CD4-positive, alpha-beta memory T cell (primary cell): ENCODE data around the gene LPCAT2. TPM values are rescaled to one million over a fixed set of nuclear protein-coding genes. Genes with fewer than 3 reads are reported as not detected.

Experiments used
- CTCF ChIA-PET: fragments of 350-600 bp; sonication (Branson Sonifier 250); formaldehyde crosslinking; loops from one replicate; lab custom pipeline; 2021; ENCODE audit warnings: inconsistent platforms; ENCODE audit not compliant: partially characterized antibody; lab: Charles Lee
- POLR2A ChIA-PET: fragments of 350-600 bp; sonication (Branson Sonifier 250); formaldehyde crosslinking; loops from one replicate; lab custom pipeline; 2021; ENCODE audit not compliant: partially characterized antibody; lab: Charles Lee
- DNase-seq, 5 donors: peaks; one replicate each; pipeline versions ENCODE4 v3.0.0 to v3.0.0-alpha.2; 2020 to 2022; ENCODE audit warnings: mixed read lengths in 1 of 5
- H3K27ac ChIP-seq: one replicate; pipeline ENCODE4 v1.7.0; 2013; ENCODE audit warnings: low read depth, low read length
- H3K27me3 ChIP-seq: 2 replicates; pipeline ENCODE4 v1.7.0; 2013; ENCODE audit warnings: mild to moderate bottlenecking, low read length, moderate library complexity; ENCODE audit not compliant: insufficient read depth
- H3K36me3 ChIP-seq: 2 replicates; pipeline ENCODE4 v1.7.0; 2013; ENCODE audit warnings: mild to moderate bottlenecking, low read length, moderate library complexity; ENCODE audit not compliant: insufficient read depth
- H3K4me1 ChIP-seq: 2 replicates; pipeline ENCODE4 v1.7.0; 2013; ENCODE audit warnings: mild to moderate bottlenecking, low read length, moderate library complexity; ENCODE audit not compliant: insufficient read depth
- H3K4me3 ChIP-seq, 2 donors: one replicate each; pipeline ENCODE4 v1.7.0; 2013; ENCODE audit warnings: low read length in 2 of 2, mild to moderate bottlenecking in 1 of 2
- H3K9me3 ChIP-seq, 2 donors: one replicate each; pipeline ENCODE4 v1.7.0; 2013; ENCODE audit warnings: low read length in 2 of 2, control low read depth in 1 of 2; ENCODE audit not compliant: control insufficient read depth in 1 of 2
- H3K27ac Mint-ChIP-seq, 7 donors: one replicate each; pipeline ENCODE4 v1.8.0; 2020 to 2021; ENCODE audit warnings: mixed read lengths in 7 of 7, mild to moderate bottlenecking in 6 of 7, inconsistent platforms in 3 of 7, moderate library complexity in 3 of 7
- H3K27me3 Mint-ChIP-seq, 2 donors: one replicate each; pipeline ENCODE4 v1.8.0; 2020 to 2021; ENCODE audit warnings: mixed read lengths in 2 of 2
- H3K36me3 Mint-ChIP-seq, 2 donors: one replicate each; pipeline ENCODE4 v1.8.0; 2020 to 2021; ENCODE audit warnings: mixed read lengths in 2 of 2, inconsistent platforms in 1 of 2, mild to moderate bottlenecking in 1 of 2
- H3K4me1 Mint-ChIP-seq, 4 donors: one replicate each; pipeline ENCODE4 v1.8.0; 2020 to 2021; ENCODE audit warnings: mixed read lengths in 4 of 4, mild to moderate bottlenecking in 1 of 4
- H3K4me3 Mint-ChIP-seq, 8 donors: one replicate each; pipeline ENCODE4 v1.8.0; 2020 to 2021; ENCODE audit warnings: mixed read lengths in 8 of 8, mild to moderate bottlenecking in 7 of 8, moderate library complexity in 6 of 8, inconsistent platforms in 3 of 8
- H3K9me3 Mint-ChIP-seq, 8 donors: one replicate each; pipeline ENCODE4 v1.8.0; 2020 to 2021; ENCODE audit warnings: mixed read lengths in 8 of 8, mild to moderate bottlenecking in 5 of 8, inconsistent platforms in 3 of 8, moderate library complexity in 1 of 8
- intact Hi-C: fragments of 100-400 bp; cut with micrococcal nuclease; formaldehyde crosslinking; loops from one replicate; pipeline ENCODE4 v1.15.1; 2023
- polyA plus RNA-seq, 2 donors: library from polyadenylated mRNA; unstranded; fragments of 300-500 nt; fragmentation: Illumina TruSeq; gene quantifications; one replicate each; pipeline ENCODE4 v1.2.3, GENCODE V29; 2021
- total RNA-seq, 2 experiments: library from RNA; stranded (reverse); gene quantifications; one replicate each; pipeline ENCODE4 v1.2.3, GENCODE V29; 2021

LPCAT2 gene
- total and polyA plus RNA-seq, 4 experiments from 2014 or later = 0.47 to 0.76 TPM; not detected in 2

GRCh38 chr16:55515111-55515510 lies 6.2 kb downstream of the LPCAT2 start:
- intact Hi-C loops = no loop called here
- peaks cover under 1% of the 10 kb centered on the region for H3K27me3 ChIP-seq
- H3K27ac Mint-ChIP-seq = no peak overlapping the region
- ChIA-PET CTCF (interaction anchor here (1.8 kb wide), 1 partner anchor 50 kb away, joined by 9 read pairs; no protein-coding TSS in a partner anchor), POLR2A (no interaction called here)
- no peaks in the 10 kb centered on the region for H3K4me1 Mint-ChIP-seq
- H3K27me3 Mint-ChIP-seq = peaks cover 12 to 13% of the 10 kb centered on the region in 2 donors
- DNase-seq = no peak
- H3K9me3 Mint-ChIP-seq = peaks cover 0 to 24% (median 19%) of the 10 kb centered on the region in 8 donors
- H3K27ac ChIP-seq = no peak overlapping the region
- H3K4me3 ChIP-seq = no peak overlapping the region
- no peaks in the 10 kb centered on the region for H3K36me3 Mint-ChIP-seq
- no peaks in the 10 kb centered on the region for H3K4me1 ChIP-seq
- H3K9me3 ChIP-seq = no peaks in the 10 kb centered on the region
- no peak overlapping the region for H3K4me3 Mint-ChIP-seq
- H3K36me3 ChIP-seq = no peaks in the 10 kb centered on the region

- Histone ChIP-seq H3K4me3 (no peak overlapping the region), H3K27me3 (no peaks in the 10 kb centered on the region), H3K9me3 (no peaks in the 10 kb centered on the region), H3K4me1 (no peaks in the 10 kb centered on the region), H3K36me3 (no peaks in the 10 kb centered on the region), H3K27ac (no peak overlapping the region)
- intact Hi-C loops = no loop called here
- Mint-ChIP-seq H3K36me3 (no peaks in the 10 kb centered on the region), H3K4me1 (no peaks in the 10 kb centered on the region), H3K27me3 (no peaks in the 10 kb centered on the region), H3K9me3 (peaks cover 0 to 15% (median 9%) of the 10 kb centered on the region in 8 donors), H3K4me3 (no peak overlapping the region), H3K27ac (no peak overlapping the region)
- DNase-seq = no peak
- ChIA-PET POLR2A (no interaction called here), CTCF (no interaction called here)
Measured at GRCh38 chr16:55521792-55522191, 12.9 kb downstream of the LPCAT2 start.

- no peaks in the 10 kb centered on the region for H3K36me3 Mint-ChIP-seq
- H3K4me3 ChIP-seq = no peak overlapping the region
- no peak overlapping the region for H3K27ac ChIP-seq
- intact Hi-C loops = no loop called here
- CTCF ChIA-PET = no interaction called here
- H3K4me1 ChIP-seq = no peaks in the 10 kb centered on the region
- DNase-seq = no peak
- H3K9me3 ChIP-seq = no peaks in the 10 kb centered on the region
- peaks cover 2 to 4% of the 10 kb centered on the region in 2 donors for H3K27me3 Mint-ChIP-seq
- no peaks in the 10 kb centered on the region for H3K27me3 ChIP-seq
- no peaks in the 10 kb centered on the region for H3K36me3 ChIP-seq
- H3K4me1 Mint-ChIP-seq = no peaks in the 10 kb centered on the region
- H3K27ac Mint-ChIP-seq = no peak overlapping the region
- no peak overlapping the region for H3K4me3 Mint-ChIP-seq
- POLR2A ChIA-PET = interaction anchor here (0.6 kb wide), 1 partner anchor 12 kb away, joined by 4 read pairs; no protein-coding TSS in a partner anchor
- H3K9me3 Mint-ChIP-seq = peaks cover 0 to 11% (median 8%) of the 10 kb centered on the region in 8 donors
Measured at GRCh38 chr16:55526441-55526840, 17.6 kb downstream of the LPCAT2 start.

- Mint-ChIP-seq H3K36me3 (no peaks in the 10 kb centered on the region), H3K4me3 (no peak overlapping the region), H3K9me3 (no peaks in the 10 kb centered on the region), H3K27ac (no peak overlapping the region), H3K4me1 (no peaks in the 10 kb centered on the region), H3K27me3 (peaks cover 3 to 4% of the 10 kb centered on the region in 2 donors)
- Histone ChIP-seq H3K36me3 (no peaks in the 10 kb centered on the region), H3K27me3 (no peaks in the 10 kb centered on the region), H3K9me3 (no peaks in the 10 kb centered on the region), H3K4me1 (no peaks in the 10 kb centered on the region), H3K4me3 (no peak overlapping the region), H3K27ac (no peak overlapping the region)
- ChIA-PET POLR2A (no interaction called here), CTCF (interaction anchor here (1.0 to 1.4 kb wide), 3 partner anchors 14 to 314 kb away, joined by 3 to 4 read pairs (median 3); no protein-coding TSS in a partner anchor)
- no peak for DNase-seq
- intact Hi-C loops = no loop called here
Measured at GRCh38 chr16:55527885-55528284, 19.0 kb downstream of the LPCAT2 start.

DNA sequence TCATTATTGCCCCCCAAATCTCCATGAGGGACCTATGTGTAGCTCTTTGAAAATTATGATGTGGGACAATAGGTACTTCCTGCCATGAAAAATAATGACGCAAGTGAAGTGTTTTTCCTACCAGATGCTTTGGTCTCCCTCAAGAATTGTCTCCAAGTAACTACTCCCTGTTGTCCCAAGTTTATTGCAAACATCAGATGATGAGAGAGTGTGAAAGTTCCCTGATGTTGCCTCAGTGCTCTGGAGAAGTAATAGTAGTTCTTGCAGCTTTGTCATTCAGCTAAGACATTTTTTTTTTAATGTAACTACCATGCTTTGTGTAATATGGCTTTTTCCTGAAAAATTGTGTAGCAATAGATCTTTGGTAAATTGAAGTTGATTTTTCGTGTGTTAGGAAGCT lies 20.1 kb downstream of the LPCAT2 start:
- POLR2A ChIA-PET = no interaction called here
- no peak overlapping the region for H3K4me3 ChIP-seq
- peaks cover 3 to 4% of the 10 kb centered on the region in 2 donors for H3K27me3 Mint-ChIP-seq

DNA sequence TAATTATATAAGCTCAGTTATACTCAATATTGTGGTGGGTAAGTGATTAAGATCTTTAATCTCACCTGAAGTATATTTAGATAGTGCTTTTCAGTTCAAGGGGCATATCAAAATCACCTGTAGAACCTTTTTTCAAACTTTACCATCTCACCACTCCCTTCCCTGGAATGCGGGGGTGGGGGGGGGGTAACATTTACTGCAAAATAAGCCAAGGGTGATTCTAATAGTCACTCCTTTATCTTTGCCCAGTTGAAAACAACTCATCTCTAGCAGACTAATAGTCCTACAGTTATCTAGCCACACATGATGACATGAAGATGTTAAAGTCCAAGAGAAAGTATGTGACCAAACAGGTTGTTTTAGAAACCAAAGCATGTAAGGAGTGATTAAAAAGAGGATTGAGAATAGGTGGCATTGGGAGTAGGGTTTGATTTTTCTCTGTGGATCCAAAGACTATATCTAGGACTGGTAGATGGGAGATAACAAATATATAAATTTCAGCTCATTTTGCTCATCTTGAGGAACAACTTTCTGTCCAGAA lies 21.5 kb downstream of the LPCAT2 start:
- intact Hi-C loops = no loop called here
- no peaks in the 10 kb centered on the region for H3K4me1 Mint-ChIP-seq
- Histone ChIP-seq H3K4me3 (no peak overlapping the region), H3K9me3 (no peaks in the 10 kb centered on the region), H3K27me3 (no peaks in the 10 kb centered on the region), H3K4me1 (no peaks in the 10 kb centered on the region), H3K27ac (no peak overlapping the region), H3K36me3 (no peaks in the 10 kb centered on the region)
- no peak overlapping the region for H3K27ac Mint-ChIP-seq
- no peaks in the 10 kb centered on the region for H3K36me3 Mint-ChIP-seq
- DNase-seq = no peak
- H3K4me3 Mint-ChIP-seq = no peak overlapping the region
- ChIA-PET POLR2A (no interaction called here), CTCF (no interaction called here)
- H3K27me3 Mint-ChIP-seq = peaks cover 3 to 4% of the 10 kb centered on the region in 2 donors
- no peaks in the 10 kb centered on the region for H3K9me3 Mint-ChIP-seq

More for the DNA sequence above, 20.1 kb downstream of the LPCAT2 start:
- Mint-ChIP-seq H3K4me1 (no peaks in the 10 kb centered on the region), H3K4me3 (no peak overlapping the region), H3K27ac (no peak overlapping the region), H3K36me3 (no peaks in the 10 kb centered on the region), H3K9me3 (no peaks in the 10 kb centered on the region)
- Histone ChIP-seq H3K36me3 (no peaks in the 10 kb centered on the region), H3K27me3 (no peaks in the 10 kb centered on the region), H3K4me1 (no peaks in the 10 kb centered on the region), H3K27ac (no peak overlapping the region), H3K9me3 (no peaks in the 10 kb centered on the region)
- intact Hi-C loops = no loop called here
- CTCF ChIA-PET = interaction anchor here (1.4 kb wide), 1 partner anchor 64 kb away, joined by 4 read pairs; no protein-coding TSS in a partner anchor
- DNase-seq = no peak

GRCh38 chr16:55532227-55532626 lies 23.4 kb downstream of the LPCAT2 start:
- Mint-ChIP-seq H3K36me3 (no peaks in the 10 kb centered on the region), H3K9me3 (no peaks in the 10 kb centered on the region), H3K27me3 (peaks cover 4 to 5% of the 10 kb centered on the region in 2 donors), H3K4me1 (no peaks in the 10 kb centered on the region), H3K4me3 (no peak overlapping the region), H3K27ac (no peak overlapping the region)
- ChIA-PET CTCF (no interaction called here), POLR2A (no interaction called here)
- H3K4me3 ChIP-seq = no peak overlapping the region
- DNase-seq = no peak
- intact Hi-C loops = no loop called here
- no peaks in the 10 kb centered on the region for H3K4me1 ChIP-seq
- H3K27ac ChIP-seq = no peak overlapping the region
- H3K9me3 ChIP-seq = no peaks in the 10 kb centered on the region
- H3K27me3 ChIP-seq = no peaks in the 10 kb centered on the region
- H3K36me3 ChIP-seq = no peaks in the 10 kb centered on the region
